Activated T-cell treated with anti-CD3 and anti-CD28 coated beads, Interleukin-2, amount 50 U/mL, for 4 hours (primary cell): ENCODE results near the gene EPHB1. TPM values are rescaled to one million over a fixed set of nuclear protein-coding genes. Genes with fewer than 3 reads are reported as not detected.
"Not testable (repeated sequence)": the region's sequence is repeated elsewhere in the genome, so short reads cannot be mapped to it uniquely, and the experiment has no call there.

ENCODE experiments used
- ATAC-seq, 2 donors: fragments of 200-7000 bp; cut with Tn5 transposase; one replicate each; pipeline ENCODE4 v1.10.0; 2021
- DNase-seq: peaks from one replicate; pipeline ENCODE4 v3.0.0-alpha.2; 2020
- H3K27me3 Mint-ChIP-seq: one replicate; pipeline ENCODE4 v1.8.0; 2021; ENCODE audit warnings: low read depth, mixed read lengths
- H3K36me3 Mint-ChIP-seq: one replicate; pipeline ENCODE4 v1.8.0; 2022; ENCODE audit warnings: mixed read lengths; ENCODE audit not compliant: insufficient read depth
- H3K4me1 Mint-ChIP-seq: one replicate; pipeline ENCODE4 v1.8.0; 2021; ENCODE audit warnings: low read depth, mixed read lengths
- H3K4me3 Mint-ChIP-seq: one replicate; pipeline ENCODE4 v1.8.0; 2021; ENCODE audit warnings: mild to moderate bottlenecking, moderate library complexity, mixed read lengths
- H3K9me3 Mint-ChIP-seq: one replicate; pipeline ENCODE4 v1.8.0; 2021; ENCODE audit warnings: mixed read lengths
- total RNA-seq, 3 donors: library from RNA; stranded (reverse); gene quantifications; one replicate each; pipeline ENCODE4 v1.2.1, GENCODE V29; 2021

Gene EPHB1
- total RNA-seq, 3 donors from 2014 or later = 0.50 to 0.71 (median 0.68) TPM

- no peaks in the 10 kb centered on the region for H3K9me3 Mint-ChIP-seq
- no peak for DNase-seq
- H3K27me3 Mint-ChIP-seq = peaks cover 5% of the 10 kb centered on the region
- peak in 1 of 2 donors; percentile 29 for ATAC-seq
- H3K36me3 Mint-ChIP-seq = no peaks in the 10 kb centered on the region
- H3K4me3 Mint-ChIP-seq = no peak overlapping the region
- H3K4me1 Mint-ChIP-seq = no peaks in the 10 kb centered on the region
Observed at GRCh38 chr3:134766290-134766689, 28.8 kb upstream of the EPHB1 start.

GRCh38 chr3:134768116-134768515 lies 26.9 kb upstream of the EPHB1 start:
- H3K36me3 Mint-ChIP-seq = no peaks in the 10 kb centered on the region
- no peaks in the 10 kb centered on the region for H3K9me3 Mint-ChIP-seq
- no peak for ATAC-seq
- no peak overlapping the region for H3K4me3 Mint-ChIP-seq
- DNase-seq = no peak
- H3K27me3 Mint-ChIP-seq = peaks cover 5% of the 10 kb centered on the region
- H3K4me1 Mint-ChIP-seq = no peaks in the 10 kb centered on the region

- no peak for DNase-seq
- peaks cover 5% of the 10 kb centered on the region for H3K27me3 Mint-ChIP-seq
- no peaks in the 10 kb centered on the region for H3K36me3 Mint-ChIP-seq
- no peak overlapping the region for H3K4me3 Mint-ChIP-seq
- H3K4me1 Mint-ChIP-seq = no peaks in the 10 kb centered on the region
- H3K9me3 Mint-ChIP-seq = no peaks in the 10 kb centered on the region
- no peak for ATAC-seq
Observed at GRCh38 chr3:134768837-134769236, 26.2 kb upstream of the EPHB1 start.

- no peak for ATAC-seq
- H3K4me1 Mint-ChIP-seq = no peaks in the 10 kb centered on the region
- no peaks in the 10 kb centered on the region for H3K9me3 Mint-ChIP-seq
- H3K4me3 Mint-ChIP-seq = no peak overlapping the region
- peaks cover 5% of the 10 kb centered on the region for H3K27me3 Mint-ChIP-seq
- no peak for DNase-seq
- H3K36me3 Mint-ChIP-seq = no peaks in the 10 kb centered on the region
Observed at GRCh38 chr3:134769287-134769868, 25.7 kb upstream of the EPHB1 start.

GRCh38 chr3:134772011-134772410 lies 23.0 kb upstream of the EPHB1 start:
- ATAC-seq (no peak), DNase-seq (no peak)
- Mint-ChIP-seq H3K27me3 (no peaks in the 10 kb centered on the region), H3K36me3 (no peaks in the 10 kb centered on the region), H3K4me3 (no peak overlapping the region), H3K4me1 (no peaks in the 10 kb centered on the region), H3K9me3 (no peaks in the 10 kb centered on the region)

GRCh38 chr3:134772591-134772990 lies 22.5 kb upstream of the EPHB1 start:
- Mint-ChIP-seq H3K4me1 (no peaks in the 10 kb centered on the region), H3K4me3 (no peak overlapping the region), H3K36me3 (no peaks in the 10 kb centered on the region), H3K27me3 (no peaks in the 10 kb centered on the region), H3K9me3 (no peaks in the 10 kb centered on the region)
- ATAC-seq (no peak), DNase-seq (no peak)

- Mint-ChIP-seq H3K9me3 (no peaks in the 10 kb centered on the region), H3K4me3 (no peak overlapping the region), H3K36me3 (no peaks in the 10 kb centered on the region)
Observed at GRCh38 chr3:134775831-134776230, 19.2 kb upstream of the EPHB1 start.

GRCh38 chr3:134776518-134776917 lies 18.5 kb upstream of the EPHB1 start:
- H3K4me1 Mint-ChIP-seq = no peaks in the 10 kb centered on the region
- no peaks in the 10 kb centered on the region for H3K36me3 Mint-ChIP-seq
- H3K4me3 Mint-ChIP-seq = no peak overlapping the region
- H3K9me3 Mint-ChIP-seq = no peaks in the 10 kb centered on the region
- ATAC-seq = no peak
- no peak for DNase-seq
- H3K27me3 Mint-ChIP-seq = no peaks in the 10 kb centered on the region

More at GRCh38 chr3:134775831-134776230, 19.2 kb upstream of the EPHB1 start:
- no peaks in the 10 kb centered on the region for H3K27me3 Mint-ChIP-seq
- no peak for ATAC-seq
- H3K4me1 Mint-ChIP-seq = no peaks in the 10 kb centered on the region
- no peak for DNase-seq

GRCh38 chr3:134777341-134777740 lies 17.7 kb upstream of the EPHB1 start:
- Mint-ChIP-seq H3K36me3 (no peaks in the 10 kb centered on the region), H3K27me3 (no peaks in the 10 kb centered on the region), H3K4me1 (no peaks in the 10 kb centered on the region), H3K4me3 (no peak overlapping the region), H3K9me3 (no peaks in the 10 kb centered on the region)
- DNase-seq (no peak), ATAC-seq (no peak)

- not testable (repeated sequence) for H3K4me3 Mint-ChIP-seq, ATAC-seq, DNase-seq, H3K9me3 Mint-ChIP-seq, H3K4me1 Mint-ChIP-seq, H3K36me3 Mint-ChIP-seq
- peaks cover 20% of the 10 kb centered on the region for H3K27me3 Mint-ChIP-seq
Observed at GRCh38 chr3:134788283-134788682, 6.8 kb upstream of the EPHB1 start.

GRCh38 chr3:134790065-134790464 lies 5.0 kb upstream of the EPHB1 start:
- peaks cover 26% of the 10 kb centered on the region for H3K27me3 Mint-ChIP-seq
- ATAC-seq (no peak), DNase-seq (no peak)
- no peak overlapping the region for H3K4me3 Mint-ChIP-seq
- no peaks in the 10 kb centered on the region for H3K36me3 Mint-ChIP-seq
- H3K4me1 Mint-ChIP-seq = peaks cover 2% of the 10 kb centered on the region
- no peaks in the 10 kb centered on the region for H3K9me3 Mint-ChIP-seq

GRCh38 chr3:134791992-134792391 lies 3.1 kb upstream of the EPHB1 start:
- H3K9me3 Mint-ChIP-seq = no peaks in the 10 kb centered on the region
- peaks cover 4% of the 10 kb centered on the region for H3K4me1 Mint-ChIP-seq
- DNase-seq (no peak), ATAC-seq (no peak)
- peaks cover 29% of the 10 kb centered on the region for H3K27me3 Mint-ChIP-seq
- H3K36me3 Mint-ChIP-seq = no peaks in the 10 kb centered on the region
- no peak overlapping the region for H3K4me3 Mint-ChIP-seq

- Mint-ChIP-seq H3K4me3 (no peak overlapping the region), H3K4me1 (peaks cover 6% of the 10 kb centered on the region), H3K27me3 (peaks cover 36% of the 10 kb centered on the region), H3K36me3 (no peaks in the 10 kb centered on the region), H3K9me3 (no peaks in the 10 kb centered on the region)
- ATAC-seq (no peak), DNase-seq (no peak)
Observed at GRCh38 chr3:134792700-134793099, 2.4 kb upstream of the EPHB1 start.

- Mint-ChIP-seq H3K4me1 (peaks cover 6% of the 10 kb centered on the region), H3K9me3 (no peaks in the 10 kb centered on the region), H3K27me3 (peaks cover 43% of the 10 kb centered on the region), H3K4me3 (no peak overlapping the region), H3K36me3 (no peaks in the 10 kb centered on the region)
- DNase-seq = no peak
- no peak for ATAC-seq
Observed at GRCh38 chr3:134793562-134793961, 1.5 kb upstream of the EPHB1 start.

GRCh38 chr3:134794323-134794722 lies 737 bp upstream of the EPHB1 start:
- no peak overlapping the region for H3K4me3 Mint-ChIP-seq
- no peak for ATAC-seq
- H3K36me3 Mint-ChIP-seq = no peaks in the 10 kb centered on the region
- DNase-seq = no peak
- H3K9me3 Mint-ChIP-seq = no peaks in the 10 kb centered on the region
- H3K4me1 Mint-ChIP-seq = peaks cover 6% of the 10 kb centered on the region
- H3K27me3 Mint-ChIP-seq = peaks cover 46% of the 10 kb centered on the region
